Lower lobe of right lung (tissue), 2 donors: ENCODE results near the gene CYB561D2. TPM values are rescaled to one million over a fixed set of nuclear protein-coding genes. Genes with fewer than 3 reads are reported as not detected.

Source experiments
- ATAC-seq, 2 donors: fragments of 200-7000 bp; cut with Tn5 transposase; one replicate each; pipeline ENCODE4 v1.9.1; 2020 to 2022; ENCODE audit warnings: mild to moderate bottlenecking in 2 of 2, moderate library complexity in 2 of 2
- DNase-seq: peaks from one replicate; pipeline ENCODE4 v3.0.0-alpha.2; 2020
- H3K27ac ChIP-seq: fragments of 200-600 bp; one replicate; pipeline ENCODE4 v1.8.0; 2022
- H3K27me3 ChIP-seq: fragments of 200-600 bp; one replicate; pipeline ENCODE4 v1.8.0; 2022; ENCODE audit warnings: low read depth
- H3K36me3 ChIP-seq: fragments of 200-600 bp; one replicate; pipeline ENCODE4 v1.8.0; 2022; ENCODE audit warnings: mild to moderate bottlenecking
- H3K4me1 ChIP-seq: fragments of 200-600 bp; one replicate; pipeline ENCODE4 v1.8.0; 2022
- H3K4me3 ChIP-seq: fragments of 200-600 bp; one replicate; pipeline ENCODE4 v1.8.0; 2022; ENCODE audit warnings: mild to moderate bottlenecking
- H3K9me3 ChIP-seq: fragments of 200-600 bp; one replicate; pipeline ENCODE4 v1.8.0; 2022
- CTCF ChIP-seq: fragments of 200-600 bp; IDR thresholded peaks from one replicate; pipeline ENCODE4 v1.8.0; 2022; ENCODE audit warnings: antibody characterized with exemption, mild to moderate bottlenecking
- intact Hi-C: fragments of 100-400 bp; cut with DNase I; formaldehyde crosslinking; loops from one replicate; pipeline ENCODE4 v1.11.0; 2022
- total RNA-seq: library from RNA; stranded (reverse); fragmentation: NEBNext Ultra II Directional; extraction: Animal tissue kit (Norgen Biotek cat#: 25700); gene quantifications from one replicate; pipeline ENCODE4 v1.2.1, GENCODE V29; 2021
- donor health status: DM: no; HTN: yes; CAD: no; lungs with severe emphysema.

CYB561D2 gene
- total RNA-seq, 1 donor from 2014 or later, result 21.7 TPM

GRCh38 chr3:50354186-50354764 lies 3.6 kb downstream of the CYB561D2 start:
- peaks cover 65% of the 10 kb centered on the region for H3K4me1 ChIP-seq
- no peak overlapping the region for H3K27ac ChIP-seq

GRCh38 chr3:50354850-50355249 lies 4.2 kb downstream of the CYB561D2 start:
- no peak overlapping the region for H3K4me3 ChIP-seq
- no peaks in the 10 kb centered on the region for H3K27me3 ChIP-seq
- H3K27ac ChIP-seq, result no peak overlapping the region
- ATAC-seq (no peak), DNase-seq (no peak)
- peaks cover 61% of the 10 kb centered on the region for H3K4me1 ChIP-seq
- H3K36me3 ChIP-seq, result peaks cover 52% of the 10 kb centered on the region
- intact Hi-C loops, result no loop called here
- TF ChIP-seq CTCF, result no peak
- H3K9me3 ChIP-seq, result no peaks in the 10 kb centered on the region

More at GRCh38 chr3:50354186-50354764, 3.6 kb downstream of the CYB561D2 start:
- H3K36me3 ChIP-seq, result peaks cover 52% of the 10 kb centered on the region
- H3K4me3 ChIP-seq, result no peak overlapping the region
- H3K27me3 ChIP-seq, result no peaks in the 10 kb centered on the region
- TF ChIP-seq CTCF, result no peak
- ATAC-seq (no peak), DNase-seq (no peak)
- intact Hi-C loops, result no loop called here
- H3K9me3 ChIP-seq, result no peaks in the 10 kb centered on the region

- no peaks in the 10 kb centered on the region for H3K9me3 ChIP-seq
- intact Hi-C loops, result no loop called here
- H3K27me3 ChIP-seq, result no peaks in the 10 kb centered on the region
- H3K4me1 ChIP-seq, result peaks cover 58% of the 10 kb centered on the region
- no peak overlapping the region for H3K27ac ChIP-seq
- ATAC-seq (no peak), DNase-seq (no peak)
- peaks cover 52% of the 10 kb centered on the region for H3K36me3 ChIP-seq
- peak overlapping the region; percentile 89 for H3K4me3 ChIP-seq
- no peak for TF ChIP-seq CTCF
Measured at GRCh38 chr3:50355829-50356552, 5.3 kb downstream of the CYB561D2 start.

- DNase-seq, result no peak
- ATAC-seq, result no peak
- Histone ChIP-seq H3K4me3 (peak overlapping the region; percentile 89), H3K4me1 (peaks cover 53% of the 10 kb centered on the region), H3K36me3 (peaks cover 52% of the 10 kb centered on the region), H3K9me3 (no peaks in the 10 kb centered on the region), H3K27ac (no peak overlapping the region), H3K27me3 (no peaks in the 10 kb centered on the region)
- intact Hi-C loops, result no loop called here
- TF ChIP-seq CTCF, result no peak
Measured at GRCh38 chr3:50356553-50356952, 5.9 kb downstream of the CYB561D2 start.

GRCh38 chr3:50357481-50357880 lies 6.8 kb downstream of the CYB561D2 start:
- peak overlapping the region; percentile 89 for H3K4me3 ChIP-seq
- DNase-seq, result no peak
- no peak overlapping the region for H3K27ac ChIP-seq
- H3K9me3 ChIP-seq, result no peaks in the 10 kb centered on the region
- H3K27me3 ChIP-seq, result no peaks in the 10 kb centered on the region
- TF ChIP-seq CTCF, result no peak
- intact Hi-C loops, result no loop called here
- H3K36me3 ChIP-seq, result peaks cover 52% of the 10 kb centered on the region
- no peak for ATAC-seq
- peaks cover 45% of the 10 kb centered on the region for H3K4me1 ChIP-seq
